ENCODE data around the gene LSM2. TPM values are rescaled to one million over a fixed set of nuclear protein-coding genes. Genes with fewer than 3 reads are reported as not detected.
"Not testable (repeated sequence)": the region's sequence is repeated elsewhere in the genome, so short reads cannot be mapped to it uniquely, and the experiment has no call there.

LSM2 gene
- total and polyA plus RNA-seq, 3 donors from 2014 or later = 43.3 to 55.5 (median 49.6) TPM

- no peak for TF ChIP-seq CTCF (IDR thresholded peaks at IDR 0.05)
- no peak for TF ChIP-seq POLR2A (IDR thresholded peaks at IDR 0.05)
- no peak overlapping the region for H3K4me3 ChIP-seq
These were observed 40.7 kb upstream of the LSM2 start for GRCh38 chr6:31847276-31847978.

GRCh38 chr6:31844507-31844906 is 37.7 kb upstream of the LSM2 start:
- intact Hi-C loops (cut with DNase I; ENCODE audit: low total_unique reads) = no loop called here
- 92 to 95% methylated on average over 3 of the region's 3 CpGs for WGBS, 2 donors
- Histone ChIP-seq H3K36me3 (ENCODE audit: low read depth, missing control alignments) (no peaks in the 10 kb centered on the region), H3K9me3 (no peaks in the 10 kb centered on the region), H3K4me3 (no peak overlapping the region), H3K27ac (no peak overlapping the region), H3K4me1 (no peaks in the 10 kb centered on the region), H3K27me3 (no peaks in the 10 kb centered on the region)
- TF ChIP-seq POLR2A (IDR thresholded peaks at IDR 0.05) (no peak), CTCF (IDR thresholded peaks at IDR 0.05) (no peak)
- DNase-seq = no peak

More at GRCh38 chr6:31847276-31847978, 40.7 kb upstream of the LSM2 start:
- no peaks in the 10 kb centered on the region for H3K27me3 ChIP-seq
- no peaks in the 10 kb centered on the region for H3K4me1 ChIP-seq
- WGBS, 2 donors = 93 to 95% methylated on average over 2 of the region's 2 CpGs
- intact Hi-C loops (cut with DNase I; ENCODE audit: low total_unique reads) = no loop called here
- no peaks in the 10 kb centered on the region for H3K9me3 ChIP-seq
- H3K36me3 ChIP-seq (ENCODE audit: low read depth, missing control alignments) = no peaks in the 10 kb centered on the region
- no peak overlapping the region for H3K27ac ChIP-seq
- DNase-seq = no peak

- 91% methylated on average over 9 of the region's 9 CpGs for WGBS, 2 donors
- DNase-seq = no peak
- no peak overlapping the region for H3K4me3 ChIP-seq
- H3K9me3 ChIP-seq = no peaks in the 10 kb centered on the region
- TF ChIP-seq POLR2A (IDR thresholded peaks at IDR 0.05) (no peak), CTCF (IDR thresholded peaks at IDR 0.05) (no peak)
- no peak overlapping the region for H3K27ac ChIP-seq
- intact Hi-C loops (cut with DNase I; ENCODE audit: low total_unique reads) = no loop called here
- peaks cover 7% of the 10 kb centered on the region for H3K4me1 ChIP-seq
- H3K27me3 ChIP-seq = no peaks in the 10 kb centered on the region
- H3K36me3 ChIP-seq (ENCODE audit: low read depth, missing control alignments) = no peaks in the 10 kb centered on the region
These were observed 35.3 kb upstream of the LSM2 start for GRCh38 chr6:31842053-31842452.

DNA sequence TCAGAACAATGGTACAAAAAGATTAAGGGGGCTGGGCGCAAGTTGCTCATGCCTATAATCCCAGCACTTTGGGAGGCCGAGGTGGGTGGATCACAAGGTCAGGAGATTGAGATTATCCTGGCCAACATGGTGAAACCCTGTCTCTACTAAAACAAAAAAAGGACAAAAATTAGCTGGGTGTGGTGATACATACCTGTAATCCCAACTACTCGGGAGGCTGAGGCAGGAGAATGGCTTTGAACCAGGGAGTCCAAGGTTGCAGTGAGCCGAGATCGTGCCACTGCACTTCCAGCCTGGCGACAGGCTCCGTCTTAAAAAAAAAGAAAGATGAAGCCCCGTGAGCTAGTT is 33.0 kb upstream of the LSM2 start:
- DNase-seq; H3K36me3 ChIP-seq (ENCODE audit: low read depth, missing control alignments); intact Hi-C loops (cut with DNase I; ENCODE audit: low total_unique reads); H3K4me3 ChIP-seq; H3K27ac ChIP-seq; H3K9me3 ChIP-seq; H3K27me3 ChIP-seq: not testable (repeated sequence)
- WGBS, 2 donors = 83% methylated on average over 8 of the region's 8 CpGs
- peaks cover 20% of the 10 kb centered on the region for H3K4me1 ChIP-seq

- no peaks in the 10 kb centered on the region for H3K9me3 ChIP-seq
- H3K27ac ChIP-seq = no peak overlapping the region
- no peak overlapping the region for H3K4me3 ChIP-seq
- H3K4me1 ChIP-seq = peaks cover 20% of the 10 kb centered on the region
- DNase-seq = no peak
- 93 to 97% methylated on average over 3 of the region's 3 CpGs for WGBS, 2 donors
- H3K27me3 ChIP-seq = no peaks in the 10 kb centered on the region
- no peak for TF ChIP-seq POLR2A (IDR thresholded peaks at IDR 0.05)
- TF ChIP-seq CTCF (IDR thresholded peaks at IDR 0.05) = no peak
- intact Hi-C loops (cut with DNase I; ENCODE audit: low total_unique reads) = no loop called here
- no peaks in the 10 kb centered on the region for H3K36me3 ChIP-seq (ENCODE audit: low read depth, missing control alignments)
These were observed 32.2 kb upstream of the LSM2 start for GRCh38 chr6:31838968-31839367.

DNA sequence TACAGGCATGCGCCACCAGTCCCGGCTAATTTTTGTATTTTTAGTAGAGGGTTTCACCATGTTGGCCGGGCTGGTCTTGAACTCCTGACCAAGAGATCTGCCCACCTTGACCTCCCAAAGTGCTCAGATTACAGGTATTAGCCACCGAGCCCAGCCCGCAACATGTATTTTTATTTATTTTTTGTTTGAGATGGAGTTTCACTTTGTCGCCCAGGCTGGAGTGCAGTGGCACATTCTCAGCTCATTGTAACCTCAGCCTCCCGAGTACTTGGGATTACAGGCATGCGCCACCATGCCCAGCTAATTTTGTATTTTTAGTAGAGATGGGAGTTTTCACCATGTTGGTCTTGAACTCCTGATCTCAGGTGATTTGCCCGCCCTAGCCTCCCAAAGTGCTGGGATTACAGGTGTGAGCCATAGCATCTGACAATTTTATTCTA is 31.4 kb upstream of the LSM2 start:
- intact Hi-C loops (cut with DNase I; ENCODE audit: low total_unique reads); H3K4me3 ChIP-seq; H3K27me3 ChIP-seq; H3K27ac ChIP-seq; H3K9me3 ChIP-seq; DNase-seq; H3K36me3 ChIP-seq (ENCODE audit: low read depth, missing control alignments): not testable (repeated sequence)
- 89 to 91% methylated on average over 9 of the region's 9 CpGs for WGBS, 2 donors
- H3K4me1 ChIP-seq = peaks cover 20% of the 10 kb centered on the region
